Stimulated activated CD8-positive, alpha-beta memory T cell treated with anti-CD3 and anti-CD28 coated beads, Interleukin-7, amount 100 ng/mL, for 1 hour (primary cell): ENCODE data around the gene GJD4.

Experiments
- DNase-seq, 2 donors: peaks; one replicate each; pipeline ENCODE4 v3.0.0-alpha.2; 2020; ENCODE audit warnings: low read depth in 2 of 2

The GJD4 gene, protein sequence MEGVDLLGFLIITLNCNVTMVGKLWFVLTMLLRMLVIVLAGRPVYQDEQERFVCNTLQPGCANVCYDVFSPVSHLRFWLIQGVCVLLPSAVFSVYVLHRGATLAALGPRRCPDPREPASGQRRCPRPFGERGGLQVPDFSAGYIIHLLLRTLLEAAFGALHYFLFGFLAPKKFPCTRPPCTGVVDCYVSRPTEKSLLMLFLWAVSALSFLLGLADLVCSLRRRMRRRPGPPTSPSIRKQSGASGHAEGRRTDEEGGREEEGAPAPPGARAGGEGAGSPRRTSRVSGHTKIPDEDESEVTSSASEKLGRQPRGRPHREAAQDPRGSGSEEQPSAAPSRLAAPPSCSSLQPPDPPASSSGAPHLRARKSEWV

DNA sequence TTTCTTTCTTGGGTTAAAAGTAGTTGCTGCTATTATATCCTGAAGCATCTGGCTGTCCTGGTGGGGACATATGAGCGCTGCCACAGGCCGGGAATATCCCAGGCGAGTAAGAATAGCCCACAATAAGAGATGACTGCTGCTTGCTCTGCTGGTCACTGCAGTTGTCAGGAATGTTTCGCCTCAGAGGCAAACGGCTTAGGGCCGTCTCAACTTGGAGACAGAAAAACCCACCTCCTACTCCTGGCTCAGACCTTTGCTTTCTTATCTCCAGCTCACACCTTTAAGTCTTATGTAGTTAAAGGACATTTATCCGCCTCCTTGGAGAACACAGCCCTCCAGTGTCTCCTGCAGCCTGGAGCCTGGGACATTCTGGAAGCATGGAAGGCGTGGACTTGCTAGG lies at the start of gene GJD4:
GJD4 (plus strand) TSS at position 151 of the 400 bp plus-strand sequence; CDS start at position 378, 227 bp downstream.
- DNase-seq, result no peak

DNA sequence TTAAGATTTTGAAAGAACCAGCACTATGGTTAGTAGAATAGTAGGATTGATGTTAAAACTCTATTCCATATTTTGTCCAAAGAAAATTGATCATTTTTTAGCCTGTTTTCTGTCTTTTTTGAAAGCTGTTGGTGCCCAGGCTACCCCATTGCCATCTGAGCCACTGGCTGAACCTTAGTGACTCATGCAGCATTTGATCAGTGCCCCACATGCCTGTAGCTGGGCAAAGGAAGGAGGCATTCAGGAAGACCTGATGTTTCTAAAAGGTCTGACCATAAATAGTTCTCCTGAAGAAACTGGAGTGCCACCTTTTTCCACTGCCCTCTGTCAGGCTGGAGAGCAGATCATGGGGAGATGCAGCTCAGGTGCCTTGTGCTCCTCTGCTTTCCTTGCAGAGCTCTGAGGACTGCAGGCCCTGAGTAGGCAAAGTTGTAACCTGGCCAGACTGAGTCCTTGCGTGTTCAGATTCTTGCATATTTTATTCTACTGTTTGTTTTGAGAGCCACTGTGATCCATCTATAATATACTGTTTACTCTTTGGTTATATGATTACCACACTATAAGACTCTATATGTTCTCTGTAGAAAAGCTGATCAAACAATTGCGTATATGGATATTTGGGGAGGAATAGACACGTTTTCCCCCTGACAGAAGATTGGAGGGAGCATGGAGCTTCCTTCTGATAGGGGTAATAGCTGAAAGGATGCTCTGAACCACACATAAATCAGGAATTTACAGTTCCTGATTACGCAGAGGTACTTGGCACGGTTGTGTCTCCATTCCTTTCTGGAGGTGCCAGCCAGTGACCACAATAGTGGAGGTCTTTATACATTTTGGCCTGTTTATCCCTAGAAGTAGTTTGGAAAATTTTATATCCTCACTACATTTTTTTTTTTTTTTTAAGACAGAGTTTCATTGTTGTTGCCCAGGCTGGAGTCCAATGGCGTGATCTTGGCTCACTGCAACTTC lies 48.9 kb upstream of the GJD4 start:
- DNase-seq, result no peak

- no peak for DNase-seq
Measured at GRCh38 chr10:35558276-35558675, 46.9 kb upstream of the GJD4 start.

GRCh38 chr10:35559416-35559815 lies 45.7 kb upstream of the GJD4 start:
- no peak for DNase-seq

DNA sequence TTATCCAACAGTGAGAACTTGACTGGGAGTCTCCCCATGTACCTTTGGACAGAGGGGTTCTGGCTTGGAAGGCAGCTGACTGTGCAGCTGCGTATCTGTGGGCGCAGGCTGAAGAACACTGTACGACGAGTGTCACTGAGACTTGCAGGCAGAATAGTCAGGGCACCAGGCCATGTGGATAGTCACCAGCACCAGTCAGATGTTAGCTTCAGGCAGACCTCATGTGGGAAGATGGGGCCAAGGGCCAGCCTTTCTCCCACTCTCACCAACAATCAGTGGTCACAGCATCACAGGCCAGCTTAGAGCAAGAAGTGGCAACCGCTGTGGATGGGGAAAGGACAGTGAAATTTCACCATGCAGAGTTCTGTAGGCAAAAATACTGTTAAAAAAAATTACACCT lies 43.4 kb upstream of the GJD4 start:
- DNase-seq, result no peak

GRCh38 chr10:35562427-35562826 lies 42.7 kb upstream of the GJD4 start:
- no peak for DNase-seq

GRCh38 chr10:35563261-35563891 lies 41.8 kb upstream of the GJD4 start:
- peak in 1 of 2 donors; percentile 5 for DNase-seq

GRCh38 chr10:35564341-35564968 lies 40.7 kb upstream of the GJD4 start:
- no peak for DNase-seq

GRCh38 chr10:35565602-35566081 lies 39.5 kb upstream of the GJD4 start:
- no peak for DNase-seq

DNA sequence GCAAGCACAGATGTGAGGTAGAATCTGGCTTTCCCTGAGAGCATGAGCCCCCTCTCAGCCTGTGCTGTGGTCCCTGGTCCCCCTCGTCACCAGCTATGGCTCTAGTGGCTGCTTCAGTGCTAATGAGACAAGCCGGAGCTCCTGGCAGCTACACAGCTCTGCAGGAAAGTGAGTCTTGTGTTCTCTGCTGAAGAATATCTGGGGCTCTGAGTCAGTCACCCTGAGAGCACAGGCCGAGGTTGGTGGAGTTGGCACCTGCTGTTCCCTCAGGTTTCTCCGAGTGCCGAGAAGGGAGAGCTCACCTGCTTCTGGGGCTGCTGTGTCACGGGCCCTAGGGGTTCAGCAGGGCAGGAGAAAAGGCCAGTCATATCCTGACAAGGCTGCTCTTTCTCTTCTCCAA lies 37.2 kb upstream of the GJD4 start:
- no peak for DNase-seq

GRCh38 chr10:35568483-35569015 lies 36.6 kb upstream of the GJD4 start:
- no peak for DNase-seq

- no peak for DNase-seq
Measured at GRCh38 chr10:35569111-35569707, 35.9 kb upstream of the GJD4 start.

DNA sequence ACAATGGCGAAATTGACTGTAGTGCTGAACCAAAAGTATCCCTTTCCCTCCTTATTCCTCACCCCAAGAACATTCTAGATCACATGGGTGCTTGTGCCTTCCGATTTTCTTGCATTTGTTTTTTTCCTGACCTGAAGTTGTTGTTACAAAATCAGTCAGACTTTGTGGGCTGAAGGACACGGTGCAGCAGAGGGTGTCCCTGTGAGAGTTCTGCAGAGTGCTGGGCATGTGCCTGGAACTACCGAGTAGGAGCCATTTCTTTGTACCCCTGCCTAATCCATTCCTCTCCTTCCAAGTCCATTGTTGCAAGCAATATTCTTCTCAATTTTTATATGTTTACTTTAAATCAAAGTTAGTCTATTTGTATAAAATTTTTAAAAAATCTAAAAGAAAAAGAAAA lies 35.3 kb upstream of the GJD4 start:
- DNase-seq, result no peak

- no peak for DNase-seq
Measured at GRCh38 chr10:35570397-35570796, 34.7 kb upstream of the GJD4 start.

GRCh38 chr10:35572583-35572982 lies 32.6 kb upstream of the GJD4 start:
- no peak for DNase-seq

DNA sequence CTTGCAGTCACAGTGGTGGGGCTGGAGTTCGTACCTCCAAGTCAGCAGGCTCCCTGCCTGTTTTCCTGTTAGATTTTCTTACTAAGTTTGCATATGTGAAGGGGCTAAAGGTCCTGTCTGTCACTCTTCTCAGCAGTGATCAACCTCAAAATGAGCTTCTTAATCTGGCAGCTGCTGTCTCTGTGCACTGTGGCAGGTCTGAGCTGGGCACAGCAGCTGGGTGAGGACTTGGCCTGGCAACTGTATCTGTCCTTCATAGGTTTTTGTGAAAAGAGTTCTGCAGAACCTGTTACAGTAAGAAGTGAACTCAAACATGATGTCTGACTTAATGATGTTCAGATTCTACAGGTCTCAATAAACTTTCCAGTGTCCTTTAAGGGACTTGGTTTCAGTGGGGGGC lies 31.3 kb upstream of the GJD4 start:
- no peak for DNase-seq

DNA sequence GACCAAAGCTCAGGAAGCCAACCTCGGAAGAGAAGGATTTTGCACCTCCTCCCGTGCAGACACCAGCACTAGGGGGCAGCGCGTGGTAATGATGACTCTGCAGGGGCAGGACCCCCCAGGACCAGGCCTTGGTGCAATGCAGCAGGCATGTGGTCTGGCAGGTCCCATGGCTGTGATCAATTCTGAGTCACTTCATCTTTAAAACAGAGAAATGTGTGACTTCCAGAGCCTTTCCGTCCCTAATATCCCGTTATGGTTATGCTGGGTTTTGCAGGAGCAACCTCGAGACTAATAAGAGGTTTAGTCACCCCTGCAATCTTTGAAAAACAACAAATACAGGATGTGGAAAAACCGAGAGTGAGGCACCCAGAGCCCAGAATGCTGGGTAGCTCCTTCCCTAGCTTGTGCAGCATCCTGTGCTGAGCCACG lies 30.2 kb upstream of the GJD4 start:
- no peak for DNase-seq

- DNase-seq, result no peak
Measured at GRCh38 chr10:35575640-35576039, 29.5 kb upstream of the GJD4 start.

DNA sequence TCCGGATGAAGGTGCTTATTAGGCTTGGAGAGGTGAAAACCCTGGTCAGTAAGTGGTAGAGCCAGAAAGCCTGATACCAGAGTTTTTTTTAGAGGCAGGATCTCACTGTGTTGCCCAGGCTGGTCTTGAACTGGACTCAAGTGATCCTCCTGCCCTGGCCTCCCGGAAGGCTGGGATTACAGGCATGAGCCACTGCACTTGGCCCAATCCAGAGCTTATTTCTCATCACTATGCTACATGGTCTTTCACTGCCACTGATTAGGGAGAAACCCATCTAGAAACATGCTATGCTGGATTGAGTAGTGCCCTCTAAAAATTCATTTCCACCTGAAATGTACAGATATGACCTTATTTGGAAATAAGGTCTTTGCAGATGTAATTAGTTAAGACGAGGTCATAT lies 28.4 kb upstream of the GJD4 start:
- no peak for DNase-seq

DNA sequence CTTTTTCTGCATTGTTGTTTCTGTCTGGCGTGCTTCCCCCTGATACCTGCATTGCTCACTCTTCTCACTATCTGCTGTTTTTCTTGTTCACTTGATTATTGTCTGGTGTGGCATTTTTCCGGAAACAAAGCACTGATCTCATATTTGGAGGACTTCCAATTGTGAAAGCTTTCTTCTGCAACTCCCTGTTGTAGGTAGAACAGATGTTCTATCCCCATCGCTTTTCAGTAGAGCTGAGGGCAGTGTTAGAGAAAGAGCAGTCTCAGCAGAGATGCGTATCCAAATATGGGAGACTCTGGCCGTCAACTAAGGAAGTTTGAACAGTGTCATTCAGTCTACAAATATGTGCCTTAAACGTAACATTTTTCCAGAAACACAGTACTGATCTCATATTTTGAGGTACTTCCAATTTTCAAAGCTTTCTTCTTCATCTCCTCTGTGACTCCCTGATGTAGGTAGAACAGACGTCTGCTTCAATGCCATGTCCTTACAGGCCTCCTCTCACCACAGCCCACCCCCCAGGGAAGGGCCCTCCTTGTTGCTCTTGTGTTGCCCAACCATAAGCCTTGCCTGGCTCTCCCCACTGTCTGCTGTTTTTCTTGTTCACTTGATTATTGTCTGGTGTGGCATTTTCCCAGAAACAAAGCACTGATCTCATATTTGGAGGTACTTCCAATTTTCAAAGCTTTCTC lies 27.1 kb upstream of the GJD4 start:
- no peak for DNase-seq
